ENCODE measurements around the gene ARL8A. TPM values are rescaled to one million over a fixed set of nuclear protein-coding genes. Genes with fewer than 3 reads are reported as not detected.

ARL8A gene
- total and polyA plus RNA-seq, 2 experiments from 2014 or later = 30.3 to 32.7 TPM

DNA sequence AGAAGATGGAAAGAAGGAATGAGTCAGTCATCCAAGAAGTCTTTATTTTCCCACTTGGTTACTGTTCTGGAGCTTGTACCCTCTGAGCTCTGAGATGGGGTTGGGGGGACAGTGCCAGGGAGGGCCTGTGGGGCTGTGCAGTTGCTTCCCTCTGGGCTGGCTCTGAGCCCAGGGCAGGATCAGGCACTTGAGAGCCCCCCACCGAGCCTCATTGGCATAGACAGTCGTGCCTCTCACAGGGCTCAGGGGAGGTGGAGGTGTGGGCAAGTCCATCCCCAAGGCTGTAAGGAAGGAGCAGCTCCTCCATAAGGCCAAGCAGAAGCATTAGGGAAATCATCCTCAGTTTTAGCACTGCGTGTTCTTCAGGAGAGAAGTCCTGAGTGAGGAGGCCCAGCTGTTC, 2.5 kb upstream of the ARL8A start:
- no peak for TF ChIP-seq EZH2phosphoT487 (IDR thresholded peaks at IDR 0.05; ENCODE audit: unreplicated experiment)
- TF ChIP-seq ZNF114 (CRISPR knock-in tag; IDR thresholded peaks at IDR 0.05) = no peak
- no peak for TF ChIP-seq ZNF462 (CRISPR knock-in tag; IDR thresholded peaks at IDR 0.05)
- no peak for TF ChIP-seq ZNF331 (CRISPR knock-in tag; IDR thresholded peaks at IDR 0.05; ENCODE audit: low read depth)
- no peak for TF ChIP-seq NANOG (IDR thresholded peaks at IDR 0.05; ENCODE audit: borderline replicate concordance)
- H3K4me1 ChIP-seq (ENCODE audit: insufficient read depth) = peaks cover 15% of the 10 kb centered on the region
- H3K9me2 ChIP-seq (ENCODE audit: insufficient read depth) = no peaks in the 10 kb centered on the region
- Mint-ChIP-seq H3K4me3 (no peak overlapping the region), H3K27me3 (ENCODE audit: insufficient read depth, low read depth, poor library complexity) (peaks cover 7% of the 10 kb centered on the region), H3K27ac (no peak overlapping the region), H3K9me3 (no peaks in the 10 kb centered on the region), H3K4me1 (peaks cover 11% of the 10 kb centered on the region), H3K36me3 (ENCODE audit: low read depth) (no peaks in the 10 kb centered on the region)
- no peak overlapping the region for H2AFZ ChIP-seq
- H3K27ac ChIP-seq (ENCODE audit: low read depth) = no peak overlapping the region
- DNase-seq (ENCODE audit: low spot score) (no peak), ATAC-seq (no peak)
- H3K79me2 ChIP-seq (replicated peaks; ENCODE audit: insufficient read depth) = peaks cover 18% of the 10 kb centered on the region
- no peaks in the 10 kb centered on the region for H3K36me3 ChIP-seq (ENCODE audit: insufficient read depth)
- H4K20me1 ChIP-seq (replicated peaks; ENCODE audit: insufficient read depth) = no peaks in the 10 kb centered on the region; the same call in 1 of the 2 replicates
- H3K27me3 ChIP-seq (ENCODE audit: insufficient read depth) = 0 out of 2 replicates have a peak, but pooled peaks cover 7% of the 10 kb centered on the region
- H3K4me3 ChIP-seq = no peak overlapping the region
- H3K4me2 ChIP-seq = no peak overlapping the region
- H3F3A ChIP-seq (replicated peaks; ENCODE audit: low read depth) = 0 out of 2 replicates have a peak, but pooled peaks cover 5% of the 10 kb centered on the region

DNA sequence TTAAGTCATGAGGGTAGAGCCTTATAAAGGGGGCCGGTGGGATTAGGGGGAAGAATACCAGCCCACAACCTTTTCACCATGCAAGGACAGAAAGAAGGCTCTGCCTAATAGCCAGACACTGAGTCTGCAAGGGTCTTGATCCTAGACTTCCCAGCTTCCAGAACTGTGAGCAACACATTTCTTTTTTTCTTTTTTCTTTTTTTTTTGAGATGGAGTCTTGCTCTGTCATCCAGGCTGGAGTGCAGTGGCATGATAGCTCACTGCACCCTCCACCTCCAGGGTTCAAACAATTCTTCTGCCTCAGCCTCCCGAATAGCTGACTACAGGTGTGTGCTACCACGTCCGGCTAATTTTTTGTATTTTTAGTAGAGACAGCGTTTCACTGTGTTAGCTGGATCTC, 1.7 kb upstream of the ARL8A start:
- DNase-seq (ENCODE audit: low spot score) (no peak), ATAC-seq (no peak)
- Mint-ChIP-seq H3K4me1 (peaks cover 11% of the 10 kb centered on the region), H3K27ac (no peak overlapping the region), H3K27me3 (ENCODE audit: insufficient read depth, low read depth, poor library complexity) (peaks cover 9% of the 10 kb centered on the region), H3K4me3 (no peak overlapping the region), H3K36me3 (ENCODE audit: low read depth) (no peaks in the 10 kb centered on the region), H3K9me3 (no peaks in the 10 kb centered on the region)
- H2AFZ ChIP-seq = no peak overlapping the region
- peaks cover 25% of the 10 kb centered on the region for H3K79me2 ChIP-seq (replicated peaks; ENCODE audit: insufficient read depth)
- H3K27ac ChIP-seq (ENCODE audit: low read depth) = no peak overlapping the region
- H3K9me2 ChIP-seq (ENCODE audit: insufficient read depth) = no peaks in the 10 kb centered on the region
- peaks cover 15% of the 10 kb centered on the region for H3K4me1 ChIP-seq (ENCODE audit: insufficient read depth)
- no peak overlapping the region for H3K4me2 ChIP-seq
- H3K27me3 ChIP-seq (ENCODE audit: insufficient read depth) = 0 out of 2 replicates have a peak, but pooled peaks cover 7% of the 10 kb centered on the region
- H3K36me3 ChIP-seq (ENCODE audit: insufficient read depth) = no peaks in the 10 kb centered on the region
- H4K20me1 ChIP-seq (replicated peaks; ENCODE audit: insufficient read depth) = no peaks in the 10 kb centered on the region; the same call in 1 of the 2 replicates
- H3F3A ChIP-seq (replicated peaks; ENCODE audit: low read depth) = 0 out of 2 replicates have a peak, but pooled peaks cover 5% of the 10 kb centered on the region
- no peak overlapping the region for H3K4me3 ChIP-seq
- TF ChIP-seq, protein P1, sequence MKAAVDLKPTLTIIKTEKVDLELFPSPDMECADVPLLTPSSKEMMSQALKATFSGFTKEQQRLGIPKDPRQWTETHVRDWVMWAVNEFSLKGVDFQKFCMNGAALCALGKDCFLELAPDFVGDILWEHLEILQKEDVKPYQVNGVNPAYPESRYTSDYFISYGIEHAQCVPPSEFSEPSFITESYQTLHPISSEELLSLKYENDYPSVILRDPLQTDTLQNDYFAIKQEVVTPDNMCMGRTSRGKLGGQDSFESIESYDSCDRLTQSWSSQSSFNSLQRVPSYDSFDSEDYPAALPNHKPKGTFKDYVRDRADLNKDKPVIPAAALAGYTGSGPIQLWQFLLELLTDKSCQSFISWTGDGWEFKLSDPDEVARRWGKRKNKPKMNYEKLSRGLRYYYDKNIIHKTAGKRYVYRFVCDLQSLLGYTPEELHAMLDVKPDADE (IDR thresholded peaks at IDR 0.05) = no peak
- TF ChIP-seq EZH2 (IDR thresholded peaks at IDR 0.05; ENCODE audit: low read depth, unreplicated experiment) = no peak
- TF ChIP-seq EZH2phosphoT487 (IDR thresholded peaks at IDR 0.05; ENCODE audit: unreplicated experiment) = no peak
- no peak for TF ChIP-seq ZNF331 (CRISPR knock-in tag; IDR thresholded peaks at IDR 0.05; ENCODE audit: low read depth)
- TF ChIP-seq, protein P2, sequence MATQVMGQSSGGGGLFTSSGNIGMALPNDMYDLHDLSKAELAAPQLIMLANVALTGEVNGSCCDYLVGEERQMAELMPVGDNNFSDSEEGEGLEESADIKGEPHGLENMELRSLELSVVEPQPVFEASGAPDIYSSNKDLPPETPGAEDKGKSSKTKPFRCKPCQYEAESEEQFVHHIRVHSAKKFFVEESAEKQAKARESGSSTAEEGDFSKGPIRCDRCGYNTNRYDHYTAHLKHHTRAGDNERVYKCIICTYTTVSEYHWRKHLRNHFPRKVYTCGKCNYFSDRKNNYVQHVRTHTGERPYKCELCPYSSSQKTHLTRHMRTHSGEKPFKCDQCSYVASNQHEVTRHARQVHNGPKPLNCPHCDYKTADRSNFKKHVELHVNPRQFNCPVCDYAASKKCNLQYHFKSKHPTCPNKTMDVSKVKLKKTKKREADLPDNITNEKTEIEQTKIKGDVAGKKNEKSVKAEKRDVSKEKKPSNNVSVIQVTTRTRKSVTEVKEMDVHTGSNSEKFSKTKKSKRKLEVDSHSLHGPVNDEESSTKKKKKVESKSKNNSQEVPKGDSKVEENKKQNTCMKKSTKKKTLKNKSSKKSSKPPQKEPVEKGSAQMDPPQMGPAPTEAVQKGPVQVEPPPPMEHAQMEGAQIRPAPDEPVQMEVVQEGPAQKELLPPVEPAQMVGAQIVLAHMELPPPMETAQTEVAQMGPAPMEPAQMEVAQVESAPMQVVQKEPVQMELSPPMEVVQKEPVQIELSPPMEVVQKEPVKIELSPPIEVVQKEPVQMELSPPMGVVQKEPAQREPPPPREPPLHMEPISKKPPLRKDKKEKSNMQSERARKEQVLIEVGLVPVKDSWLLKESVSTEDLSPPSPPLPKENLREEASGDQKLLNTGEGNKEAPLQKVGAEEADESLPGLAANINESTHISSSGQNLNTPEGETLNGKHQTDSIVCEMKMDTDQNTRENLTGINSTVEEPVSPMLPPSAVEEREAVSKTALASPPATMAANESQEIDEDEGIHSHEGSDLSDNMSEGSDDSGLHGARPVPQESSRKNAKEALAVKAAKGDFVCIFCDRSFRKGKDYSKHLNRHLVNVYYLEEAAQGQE (IDR thresholded peaks at IDR 0.05; ENCODE audit: unreplicated experiment) = no peak
